Neural progenitor cell (in vitro differentiated cells): ENCODE data around the gene PRKAR1A.

Experiments used
- EZH2phosphoT487 ChIP-seq: fragments of 200-600 bp; sonication (generic); IDR thresholded peaks from 2 replicates; pipeline ENCODE4 v1.6.1; 2017; ENCODE audit warnings: antibody characterized with exemption
- TF ChIP-seq, protein P1 (sequence below): fragments of 200-600 bp; sonication (generic); IDR thresholded peaks from 2 replicates; pipeline ENCODE4 v1.5.1; 2017; ENCODE audit warnings: antibody characterized with exemption, mild to moderate bottlenecking

- TF ChIP-seq, protein P1, sequence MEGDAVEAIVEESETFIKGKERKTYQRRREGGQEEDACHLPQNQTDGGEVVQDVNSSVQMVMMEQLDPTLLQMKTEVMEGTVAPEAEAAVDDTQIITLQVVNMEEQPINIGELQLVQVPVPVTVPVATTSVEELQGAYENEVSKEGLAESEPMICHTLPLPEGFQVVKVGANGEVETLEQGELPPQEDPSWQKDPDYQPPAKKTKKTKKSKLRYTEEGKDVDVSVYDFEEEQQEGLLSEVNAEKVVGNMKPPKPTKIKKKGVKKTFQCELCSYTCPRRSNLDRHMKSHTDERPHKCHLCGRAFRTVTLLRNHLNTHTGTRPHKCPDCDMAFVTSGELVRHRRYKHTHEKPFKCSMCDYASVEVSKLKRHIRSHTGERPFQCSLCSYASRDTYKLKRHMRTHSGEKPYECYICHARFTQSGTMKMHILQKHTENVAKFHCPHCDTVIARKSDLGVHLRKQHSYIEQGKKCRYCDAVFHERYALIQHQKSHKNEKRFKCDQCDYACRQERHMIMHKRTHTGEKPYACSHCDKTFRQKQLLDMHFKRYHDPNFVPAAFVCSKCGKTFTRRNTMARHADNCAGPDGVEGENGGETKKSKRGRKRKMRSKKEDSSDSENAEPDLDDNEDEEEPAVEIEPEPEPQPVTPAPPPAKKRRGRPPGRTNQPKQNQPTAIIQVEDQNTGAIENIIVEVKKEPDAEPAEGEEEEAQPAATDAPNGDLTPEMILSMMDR: no peak
- no peak for TF ChIP-seq EZH2phosphoT487
Measured at GRCh38 chr17:68497885-68498319, 14.3 kb upstream of the PRKAR1A start.
